Glomerular endothelial cell (primary cell): ENCODE results near the gene DHX16. TPM values are rescaled to one million over a fixed set of nuclear protein-coding genes. Genes with fewer than 3 reads are reported as not detected.

Source experiments
- DNase-seq: peaks from one replicate; pipeline ENCODE4 v3.0.0-alpha.2; 2011; ENCODE audit warnings: low read depth, low spot score; ENCODE audit errors: extremely low read depth
- total RNA-seq: library from RNA; depleted of rRNA; stranded (reverse); fragments of >200 nt; gene quantifications from 2 replicates; pipeline ENCODE4 v1.2.3, GENCODE V29; 2015

Gene DHX16
- total RNA-seq, 1 donor from 2014 or later: 28.9 TPM

GRCh38 chr6:30611150-30611855 lies 61.5 kb downstream of the DHX16 start:
- DNase-seq: no peak

GRCh38 chr6:30610065-30610464 lies 62.7 kb downstream of the DHX16 start:
- no peak for DNase-seq

GRCh38 chr6:30603961-30604360 lies 68.8 kb downstream of the DHX16 start:
- DNase-seq: no peak

Other genes with a start within 250 kb of the DHX16 start
- gene HLA-E, start 183.5 kb downstream of the DHX16 start, total RNA-seq: 412 and 601 TPM in 2 replicates
- gene GNL1, start 116.5 kb downstream of the DHX16 start, total RNA-seq: 34.3 and 45.1 TPM in 2 replicates
- 6.1 and 7.9 TPM in 2 replicates for gene PRR3, start 115.7 kb downstream of the DHX16 start, total RNA-seq
- gene ABCF1, start 101.6 kb downstream of the DHX16 start, total RNA-seq: 54.0 and 64.4 TPM in 2 replicates
- gene PPP1R10, start 55.8 kb downstream of the DHX16 start, total RNA-seq: 32.7 and 40.0 TPM in 2 replicates
- 33.9 and 41.1 TPM in 2 replicates for gene MRPS18B, start 55.2 kb downstream of the DHX16 start, total RNA-seq
- gene ATAT1, start 46.1 kb downstream of the DHX16 start, total RNA-seq: 8.1 and 8.9 TPM in 2 replicates
- gene C6orf136, start 25.9 kb downstream of the DHX16 start, total RNA-seq: 6.8 and 8.5 TPM in 2 replicates
- 124 and 147 TPM in 2 replicates for gene PPP1R18, start 13.6 kb upstream of the DHX16 start, total RNA-seq
- gene NRM, start 18.0 kb upstream of the DHX16 start, total RNA-seq: 8.8 and 10.8 TPM in 2 replicates
- 8.7 and 18.1 TPM in 2 replicates for gene MDC1, start 44.3 kb upstream of the DHX16 start, total RNA-seq
- 842 and 878 TPM in 2 replicates for gene TUBB, start 47.3 kb upstream of the DHX16 start, total RNA-seq
- gene FLOT1, start 69.7 kb upstream of the DHX16 start, total RNA-seq: 105 and 120 TPM in 2 replicates
- 75.3 and 157 TPM in 2 replicates for gene IER3, start 71.5 kb upstream of the DHX16 start, total RNA-seq
- 9.1 and 18.7 TPM in 2 replicates for gene DDR1, start 211.5 kb upstream of the DHX16 start, total RNA-seq
- 22.8 and 24.1 TPM in 2 replicates for gene GTF2H4, start 235.2 kb upstream of the DHX16 start, total RNA-seq
- 17.9 and 22.6 TPM in 2 replicates for gene VARS2, start 241.2 kb upstream of the DHX16 start, total RNA-seq